GM21786 (cell line): Measurements from ENCODE around the gene APP.

Experiments used
- ATAC-seq: cut with Tn5 transposase; IDR thresholded peaks from one replicate; pipeline ENCODE4 v1.9.1; 2021; ENCODE audit not compliant: unreplicated experiment

Gene APP

DNA sequence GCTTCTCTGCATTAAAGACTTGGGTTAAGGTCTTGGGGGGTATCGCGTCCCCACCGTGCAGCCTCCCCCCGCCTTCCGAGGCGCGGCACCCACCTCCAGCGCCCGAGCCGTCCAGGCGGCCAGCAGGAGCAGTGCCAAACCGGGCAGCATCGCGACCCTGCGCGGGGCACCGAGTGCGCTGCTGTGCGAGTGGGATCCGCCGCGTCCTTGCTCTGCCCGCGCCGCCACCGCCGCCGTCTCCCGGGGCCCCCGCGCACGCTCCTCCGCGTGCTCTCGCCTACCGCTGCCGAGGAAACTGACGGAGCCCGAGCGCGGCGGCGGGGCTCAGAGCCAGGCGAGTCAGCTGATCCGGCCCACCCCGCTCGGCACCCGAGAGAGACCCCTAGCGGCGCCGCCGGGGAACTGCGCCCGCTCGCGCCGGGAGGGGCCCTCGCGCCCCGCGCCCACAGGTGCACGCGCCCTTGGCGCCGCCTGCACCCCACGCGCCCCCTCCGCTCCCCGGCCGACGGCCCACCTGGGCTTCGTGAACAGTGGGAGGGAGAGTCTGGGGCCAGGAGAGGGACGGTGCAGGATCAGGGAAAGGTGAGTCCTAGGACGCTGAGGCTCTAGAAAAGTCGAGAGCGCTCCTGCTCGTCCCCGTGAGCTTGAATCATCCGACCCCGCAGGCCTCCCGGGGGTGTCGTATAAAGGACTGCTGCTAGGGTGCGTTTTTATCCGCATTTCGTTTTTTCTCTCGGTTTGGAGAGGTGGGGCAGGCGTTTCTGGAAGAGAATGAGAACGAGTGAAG is at the start of gene APP:
Gene APP (minus strand): TSS at position 300 of the 787 bp plus-strand sequence. CDS start 150 bp downstream, at position 150.
- peak; percentile 70 for ATAC-seq

DNA sequence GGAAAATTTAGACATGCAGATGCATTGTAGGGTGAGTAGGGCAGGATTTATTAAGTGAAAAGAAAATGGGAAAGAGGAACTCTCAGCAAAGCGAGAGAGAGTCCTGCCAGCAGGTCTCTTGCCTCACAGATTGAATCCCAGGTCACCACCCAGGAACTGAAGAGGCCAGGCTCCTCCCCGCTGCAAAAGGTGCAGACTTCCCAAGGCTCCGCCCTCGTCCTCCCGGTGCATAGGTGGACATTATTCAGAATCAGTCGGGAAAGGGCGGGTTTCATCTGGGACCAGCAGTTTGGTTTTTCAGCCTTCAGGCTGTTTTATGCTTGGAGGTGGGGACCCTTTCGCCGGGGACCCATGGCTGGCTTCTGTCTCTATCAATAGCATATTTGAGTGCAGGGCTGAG is 41.6 kb upstream of the APP start:
- no peak for ATAC-seq

DNA sequence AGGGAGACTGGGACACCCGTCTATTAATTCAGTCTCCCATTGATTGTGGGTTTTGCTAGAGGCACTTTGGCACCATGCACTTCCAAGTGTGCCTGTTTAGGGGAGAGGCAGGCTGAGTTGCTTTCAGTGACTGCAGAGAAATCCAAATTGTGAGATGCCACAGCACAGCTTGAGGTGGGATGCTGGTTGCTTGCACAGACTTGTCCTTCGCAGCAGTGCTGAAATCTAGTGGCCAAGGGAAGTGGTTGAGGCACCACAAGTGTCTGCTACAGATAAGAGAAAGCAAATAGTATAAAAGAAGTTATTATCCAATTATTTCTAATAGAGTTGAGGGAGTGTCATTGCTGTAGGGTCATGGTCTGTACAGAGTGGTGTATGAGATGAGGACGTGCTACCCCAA is 40.0 kb upstream of the APP start:
- no peak for ATAC-seq

DNA sequence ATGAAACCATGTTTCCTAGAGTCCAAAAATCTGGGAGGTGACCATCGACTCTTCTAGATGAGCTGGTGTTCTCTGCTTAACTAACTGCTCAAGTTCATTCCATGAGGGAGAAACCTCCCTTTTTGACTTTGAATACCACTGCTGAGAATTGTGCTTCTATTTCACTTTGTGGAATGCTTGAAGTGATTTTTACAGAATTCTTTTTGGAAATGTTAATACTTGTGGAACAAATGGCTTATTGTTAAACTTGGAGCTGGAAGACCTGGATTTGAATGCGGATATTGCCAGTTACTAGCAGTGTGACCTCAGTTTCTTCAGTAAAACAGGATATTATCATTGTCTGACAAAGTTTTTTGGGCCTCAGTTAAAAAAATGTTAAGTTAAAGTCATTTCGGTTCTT is 36.5 kb upstream of the APP start:
- ATAC-seq, result no peak

DNA sequence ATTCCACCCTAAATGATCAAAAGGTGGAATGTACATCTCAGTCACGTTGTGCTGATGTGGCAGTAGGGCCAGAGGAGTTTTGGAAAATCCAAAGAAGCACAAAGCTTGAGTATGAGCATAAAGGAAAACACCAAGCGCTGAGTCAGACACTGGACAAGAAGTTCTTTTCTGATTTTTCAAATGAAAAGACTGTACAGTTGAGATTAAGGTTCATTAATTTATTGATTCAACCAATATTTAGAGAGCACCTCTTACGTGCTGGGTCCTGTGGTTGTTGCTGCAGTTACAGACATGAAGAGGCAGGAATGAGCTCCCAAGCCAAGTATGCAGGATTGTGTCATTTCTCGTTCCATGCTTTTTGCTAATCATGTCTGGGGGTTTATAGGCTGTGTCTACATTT is 28.9 kb upstream of the APP start:
- ATAC-seq, result no peak

DNA sequence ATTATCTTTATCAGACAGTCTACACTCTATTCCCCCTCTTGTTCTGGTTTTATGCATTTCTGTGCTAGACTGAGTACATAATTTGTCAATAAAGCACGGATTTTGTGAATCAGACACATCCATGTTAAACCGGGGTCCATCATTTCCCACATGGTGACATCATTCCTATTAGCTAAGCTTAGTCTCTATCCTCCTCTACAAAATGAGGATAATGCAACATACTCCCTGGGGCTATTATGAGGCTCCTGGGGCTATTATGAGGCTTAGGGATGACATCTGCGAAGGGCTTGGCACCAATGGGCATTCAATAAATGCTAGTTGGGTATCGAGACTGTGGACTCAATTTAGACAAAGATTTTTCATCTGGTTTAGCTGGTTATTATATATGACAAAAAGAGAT is 25.1 kb upstream of the APP start:
- no peak for ATAC-seq

DNA sequence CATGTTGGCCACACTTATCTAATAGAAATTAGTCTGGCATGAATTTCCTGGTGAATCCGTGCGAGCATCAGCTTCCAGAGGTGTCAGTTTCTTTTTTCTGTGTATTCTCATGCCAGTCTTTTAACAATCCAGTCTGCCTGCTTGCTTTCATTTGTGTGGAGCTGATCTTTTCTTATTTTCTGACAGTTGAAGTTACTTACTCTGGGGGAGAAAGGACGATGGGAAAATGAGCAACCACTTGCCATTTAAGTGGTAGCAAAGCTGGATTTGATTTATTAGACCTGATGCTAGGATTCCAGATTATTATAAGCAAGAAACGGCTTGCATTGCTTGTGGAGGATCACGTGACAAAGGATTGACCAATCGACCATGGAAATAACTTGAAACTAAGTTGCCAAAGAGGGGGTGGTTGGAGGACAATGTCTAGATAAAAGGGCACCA is 24.3 kb upstream of the APP start:
- ATAC-seq, result no peak

DNA sequence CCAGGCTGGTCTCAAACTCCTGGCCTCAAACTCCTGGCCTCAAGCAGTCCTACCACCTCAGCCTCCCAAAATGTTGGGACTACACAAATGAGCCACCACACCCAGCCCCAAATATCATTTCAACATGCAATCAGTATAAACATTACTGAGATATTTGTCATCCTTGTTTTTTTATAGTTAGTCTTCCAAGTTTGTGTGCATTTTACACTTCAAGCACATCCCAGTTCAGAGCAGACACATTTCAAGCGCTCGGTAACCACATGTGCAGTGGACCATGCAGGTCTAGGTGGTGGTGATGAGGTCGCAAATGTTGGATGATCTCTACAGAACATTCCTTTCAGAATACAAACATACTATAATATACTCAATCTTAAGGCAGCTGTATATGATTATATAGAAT is 23.8 kb upstream of the APP start:
- no peak for ATAC-seq

DNA sequence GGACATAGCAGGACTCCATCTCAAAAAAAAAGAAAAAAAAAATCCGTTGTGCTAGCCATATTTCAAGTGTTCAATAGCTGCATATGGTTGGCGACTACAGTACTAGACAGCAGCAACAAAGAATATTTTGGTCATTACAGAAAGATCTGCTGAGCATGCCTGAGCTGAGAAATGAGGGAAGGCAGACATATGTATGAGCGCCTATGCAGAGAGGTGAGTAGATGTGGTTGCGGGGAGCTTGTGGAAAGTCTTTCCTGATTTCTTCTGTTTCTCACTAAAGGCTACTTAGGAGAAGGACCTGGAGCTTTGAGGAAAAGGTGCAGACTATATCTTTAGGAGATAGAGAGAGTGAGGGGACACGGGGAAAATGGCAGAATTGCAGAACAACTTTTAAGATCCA is 21.0 kb upstream of the APP start:
- no peak for ATAC-seq

DNA sequence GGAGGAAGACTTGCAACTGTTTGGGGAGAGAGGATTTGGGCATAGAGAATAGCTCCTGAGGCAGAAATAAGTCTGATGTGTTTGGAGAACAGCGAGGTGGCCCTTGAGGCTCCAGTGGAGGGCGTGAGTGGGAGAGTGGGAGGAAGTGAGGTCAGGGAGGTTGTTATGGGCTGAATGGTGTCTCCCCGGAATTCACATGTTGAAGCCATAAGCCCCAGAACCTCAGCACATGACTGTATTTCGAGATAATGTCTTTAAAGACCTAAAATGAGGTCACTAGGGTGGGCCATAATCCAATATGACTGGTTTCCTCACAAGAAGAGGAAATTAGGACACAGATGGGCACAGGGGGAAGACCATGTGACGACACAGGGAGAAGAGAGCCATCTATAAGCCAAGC is 17.9 kb upstream of the APP start:
- ATAC-seq, result no peak

DNA sequence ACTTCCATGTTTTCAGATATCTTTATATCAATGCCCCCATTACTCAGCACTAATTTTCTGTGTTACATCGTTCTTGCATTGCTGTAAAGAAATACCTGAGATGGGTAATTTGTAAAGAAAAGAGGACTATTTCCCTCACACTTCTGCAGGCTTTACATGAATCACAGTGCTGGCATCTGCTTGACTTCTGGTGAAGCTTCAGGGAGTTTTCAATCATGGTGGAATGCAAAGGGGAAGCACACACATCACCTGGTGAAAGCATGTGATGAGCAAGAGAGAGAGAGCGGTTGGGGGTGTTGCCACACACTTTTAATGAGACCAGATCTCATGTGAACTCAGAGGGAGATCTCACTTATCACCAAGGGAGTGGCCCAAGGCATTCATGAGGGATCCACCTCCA is 14.9 kb upstream of the APP start:
- no peak for ATAC-seq

DNA sequence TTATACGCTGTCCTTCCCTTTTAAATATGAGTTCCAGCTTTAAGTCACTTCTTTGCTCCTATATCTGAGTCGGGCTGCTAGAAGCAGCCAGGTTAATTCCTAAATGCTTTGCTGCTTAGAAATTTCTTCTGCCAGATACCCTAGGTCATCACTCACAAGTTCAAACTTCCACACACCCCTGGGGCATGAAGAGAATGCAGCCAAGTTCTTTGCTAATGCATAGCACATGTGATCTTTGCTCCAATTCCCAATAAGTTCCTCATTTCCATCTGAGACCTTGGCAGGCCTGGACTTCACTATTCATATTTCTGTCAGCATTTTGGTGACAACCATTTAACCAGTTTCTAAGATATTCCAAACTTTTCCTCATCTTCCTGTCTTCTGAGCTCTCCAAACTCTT is 14.5 kb upstream of the APP start:
- ATAC-seq, result no peak

DNA sequence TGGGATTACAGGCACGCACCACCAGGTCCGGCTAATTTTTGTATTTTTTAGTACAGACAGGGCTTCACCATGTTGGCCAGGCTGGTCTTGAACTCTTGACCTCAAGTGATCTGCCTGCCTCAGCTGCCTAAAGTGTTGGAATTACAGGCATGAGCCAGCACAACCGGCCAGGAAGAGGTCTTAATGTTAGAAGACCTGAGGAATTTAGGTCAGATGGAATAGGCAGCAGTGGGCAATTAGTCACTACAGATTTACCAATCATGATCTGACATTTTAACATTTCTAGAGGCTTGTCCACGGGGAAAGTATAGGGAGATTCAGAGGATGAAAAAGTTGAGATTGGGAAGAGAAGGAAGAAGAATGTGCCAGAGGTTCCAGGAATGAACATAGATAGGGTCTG is 8.9 kb upstream of the APP start:
- ATAC-seq, result no peak

DNA sequence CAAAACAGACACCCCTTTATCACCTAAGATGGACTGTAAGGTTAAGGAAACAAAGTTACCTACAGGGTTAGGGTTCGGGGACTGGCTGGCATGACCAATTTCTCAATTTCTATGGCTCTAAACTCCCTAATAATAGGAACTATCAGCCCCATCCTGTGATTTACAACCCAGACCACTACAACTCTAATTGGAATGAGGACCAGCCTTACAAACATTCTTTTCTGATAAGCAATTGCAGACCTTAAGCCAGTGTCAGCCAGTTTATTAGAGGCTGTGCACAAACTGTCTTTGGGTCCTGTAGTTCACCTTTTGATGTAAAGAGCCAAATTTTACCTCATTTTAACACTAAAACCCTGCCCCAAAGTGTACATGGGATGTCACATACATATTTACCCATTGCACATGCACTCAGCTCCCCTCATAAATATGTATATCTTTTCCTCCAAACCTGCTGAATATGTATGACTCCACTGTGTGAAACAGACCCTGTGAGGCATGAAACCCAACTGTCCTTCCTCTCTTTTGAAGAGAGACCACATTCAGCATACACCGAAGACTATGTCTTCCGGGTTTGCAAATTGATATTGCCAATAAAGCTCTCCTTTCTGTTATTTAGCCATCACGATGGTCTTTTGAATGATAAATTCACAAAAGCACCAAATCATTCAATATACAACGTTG is 7.3 kb upstream of the APP start:
- peak; percentile 67 for ATAC-seq

DNA sequence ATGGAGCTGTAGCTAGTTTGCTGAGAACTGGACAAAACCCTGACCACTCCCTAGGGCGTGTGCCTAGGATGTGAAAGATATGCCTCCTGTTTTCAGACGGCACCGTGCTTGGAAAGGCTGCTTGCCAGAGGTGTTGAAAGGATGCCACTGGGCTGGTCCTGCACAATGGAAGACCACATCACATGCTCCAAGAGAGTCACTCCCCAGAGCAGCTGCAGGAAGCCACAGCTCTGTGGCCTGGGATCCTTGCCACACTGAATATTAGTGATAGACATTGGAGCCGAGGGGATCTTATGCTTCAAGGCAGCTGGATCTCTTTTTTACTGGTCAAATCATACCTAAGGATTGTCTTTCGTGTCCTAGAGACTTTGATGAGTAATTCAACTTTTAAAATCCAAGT is 6.6 kb upstream of the APP start:
- no peak for ATAC-seq

DNA sequence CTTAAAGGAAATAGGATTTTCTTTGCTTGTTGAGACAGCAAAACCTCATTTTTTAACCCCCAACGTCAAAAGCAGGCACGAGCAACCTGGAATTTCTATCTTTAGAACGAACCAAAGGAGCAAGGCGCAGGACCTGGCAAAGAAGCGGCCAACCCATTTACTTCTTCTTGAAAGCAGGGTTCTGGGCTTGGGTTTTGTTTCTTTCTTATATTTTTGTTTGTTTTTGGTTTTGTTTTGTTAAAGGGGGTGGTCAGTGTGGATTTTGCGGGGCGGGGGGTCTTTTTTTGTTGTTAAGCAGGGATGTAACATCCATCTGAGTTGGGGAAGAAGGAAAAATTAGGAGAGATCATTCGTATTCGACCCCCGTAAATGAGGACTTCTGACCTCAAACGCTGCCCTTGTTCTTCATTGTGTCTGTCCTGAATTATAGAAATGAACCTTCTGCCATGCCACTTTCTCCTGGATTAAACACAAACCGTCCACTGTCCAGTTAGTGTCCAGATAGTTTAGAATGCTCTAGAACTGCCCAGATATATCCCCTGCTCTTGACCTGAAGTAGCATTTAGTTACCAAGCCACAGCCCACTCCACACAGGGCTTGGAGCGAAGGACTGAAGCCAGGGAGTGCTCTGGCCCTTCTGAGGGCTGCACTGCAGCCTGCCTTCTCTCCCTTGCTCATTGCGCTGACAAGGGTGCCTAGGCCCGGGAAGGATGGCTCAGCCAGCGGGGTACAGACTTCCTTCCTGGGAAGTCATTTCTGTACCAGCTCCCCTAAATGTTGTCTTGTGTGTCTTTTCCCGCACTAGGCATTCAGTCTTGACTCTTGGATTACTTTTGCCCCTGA is 909 bp upstream of the APP start:
- ATAC-seq, result no peak

DNA sequence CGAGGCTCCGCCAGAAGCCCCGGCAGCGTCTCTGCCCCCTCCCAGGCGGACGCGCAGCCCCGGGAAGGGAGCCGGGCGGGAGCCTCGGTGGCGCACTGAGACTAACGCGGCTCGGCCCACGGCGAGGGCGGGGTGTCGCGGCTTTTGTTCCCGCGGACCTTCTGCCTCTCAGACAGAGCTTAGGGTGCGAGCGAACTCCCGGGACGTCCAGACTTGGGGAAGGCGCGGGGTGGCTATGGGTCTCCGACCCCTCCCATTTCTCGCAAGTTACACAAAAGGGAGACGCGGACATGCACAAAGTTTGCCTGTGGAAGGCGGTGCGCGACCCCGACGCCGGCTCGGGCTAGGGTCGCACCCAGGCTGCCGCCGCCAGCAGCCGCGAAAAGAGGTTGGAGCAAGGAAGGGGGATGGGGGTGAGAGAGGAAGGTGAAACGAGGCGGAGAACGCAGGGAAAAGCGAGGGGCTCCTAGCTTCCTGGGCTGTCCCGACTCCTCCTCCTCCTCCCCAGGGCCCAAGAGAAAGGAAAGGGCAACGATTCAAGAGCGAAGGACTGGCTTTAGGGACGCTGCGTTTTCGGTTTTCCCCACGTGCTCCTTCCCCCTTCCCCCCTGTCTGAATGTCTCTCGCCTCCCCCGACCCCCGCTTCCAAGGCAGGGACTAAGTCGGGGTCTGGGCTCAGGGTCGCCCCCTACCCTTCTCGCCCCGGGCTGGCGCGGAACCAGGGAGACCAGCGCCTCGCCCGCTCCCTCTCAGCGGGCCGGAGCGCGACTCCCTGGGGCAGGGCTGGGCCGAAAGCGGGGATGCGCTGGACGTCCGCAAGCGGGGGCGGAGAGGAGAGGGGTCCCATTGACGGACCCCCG is 729 bp downstream of the APP start:
- ATAC-seq, result peak; percentile 27

DNA sequence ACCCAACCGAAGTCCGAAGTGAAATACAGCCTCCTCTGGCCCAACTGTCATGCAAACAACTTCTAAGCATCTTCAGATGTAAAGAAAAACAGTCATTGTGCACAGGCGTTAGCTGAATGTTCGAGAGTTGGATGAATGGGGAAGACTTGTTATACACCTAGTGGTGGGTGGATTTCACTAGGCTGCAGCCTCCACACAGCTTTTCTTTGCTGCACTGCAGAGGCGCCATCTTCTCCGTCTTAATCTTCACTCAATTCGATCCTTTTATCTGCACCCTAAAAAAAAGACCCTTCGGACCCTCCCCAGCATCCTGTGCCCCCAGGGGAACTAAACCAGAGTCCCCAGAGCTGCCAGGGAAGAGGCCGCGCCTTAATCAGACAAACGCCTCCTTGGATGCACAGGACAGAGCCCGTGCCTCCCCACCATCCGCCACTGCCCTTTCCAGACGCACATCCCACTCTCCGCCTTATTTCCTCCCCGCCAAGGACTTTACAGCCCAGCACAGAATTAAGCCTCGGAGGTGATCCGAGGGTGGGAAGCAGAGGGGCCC is 1.4 kb downstream of the APP start:
- ATAC-seq, result peak; percentile 55

DNA sequence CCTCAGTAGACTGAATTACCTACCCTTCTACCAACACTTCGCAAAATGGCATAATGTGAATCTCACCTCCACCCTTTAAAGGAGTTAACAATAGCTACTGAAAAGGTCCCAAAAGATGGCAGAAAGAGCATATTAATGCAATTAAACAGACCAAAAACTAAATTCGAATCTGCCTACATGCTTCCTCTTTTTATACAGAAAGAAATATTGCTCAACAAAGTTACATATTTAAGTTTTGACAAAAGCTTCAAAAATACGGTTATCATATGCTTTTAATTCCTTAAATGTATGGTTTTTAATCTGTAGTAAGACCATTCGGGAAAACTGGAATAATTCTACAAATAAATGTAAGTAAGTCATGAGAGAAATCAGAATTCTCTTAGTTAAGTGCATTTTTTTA is 2.2 kb downstream of the APP start:
- no peak for ATAC-seq

DNA sequence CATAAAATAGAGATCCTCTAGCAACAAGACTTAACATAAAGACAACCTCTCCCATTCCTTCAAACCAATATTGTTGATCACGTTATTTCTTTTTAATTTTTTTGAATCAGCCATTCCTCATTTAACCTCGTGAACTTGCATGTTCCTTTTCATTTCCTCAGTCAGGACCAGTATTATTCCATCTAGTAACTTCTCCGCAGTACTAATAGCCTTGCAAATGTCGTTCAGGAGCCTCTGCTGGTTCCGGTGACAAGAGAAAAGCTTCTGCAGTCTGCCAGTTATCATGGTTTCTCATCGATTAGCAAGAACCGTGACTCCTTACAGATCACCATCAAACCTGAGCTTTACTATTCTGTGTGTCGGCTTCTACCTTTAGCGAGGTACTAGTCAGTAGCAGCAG is 3.0 kb downstream of the APP start:
- ATAC-seq, result no peak

DNA sequence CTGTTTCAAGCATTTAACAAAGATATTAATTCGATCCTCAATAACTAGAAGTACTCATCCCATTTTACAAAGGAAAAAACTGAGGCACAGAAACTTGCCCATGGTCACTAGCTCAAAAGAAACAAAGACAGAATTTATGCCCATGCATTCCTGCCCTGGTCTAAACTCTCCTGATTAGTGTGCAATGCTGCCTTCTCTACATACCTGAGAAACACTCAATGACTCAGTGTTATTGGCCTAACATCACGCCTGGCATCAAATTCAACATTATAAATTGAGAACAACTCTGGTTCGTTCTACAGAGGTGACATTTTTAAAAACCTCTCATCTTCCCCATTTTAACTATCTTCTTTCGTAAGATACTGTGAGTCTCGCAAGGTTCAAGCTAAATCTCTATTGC is 5.2 kb downstream of the APP start:
- no peak for ATAC-seq
